Neural crest cell (in vitro differentiated cells): ENCODE measurements around the gene MLLT6. TPM values are rescaled to one million over a fixed set of nuclear protein-coding genes. Genes with fewer than 3 reads are reported as not detected.
A peak's percentile ranks its signal among the peaks of the same experiment; 100 is the strongest.

Experiments
- DNase-seq: peaks from one replicate; pipeline ENCODE4 v3.0.0; 2021; ENCODE audit warnings: low read depth, mixed read lengths, low spot score
- H3K27ac Mint-ChIP-seq: one replicate; pipeline ENCODE4 v1.8.0; 2021; ENCODE audit warnings: mild to moderate bottlenecking, mixed read lengths; ENCODE audit not compliant: unreplicated experiment
- H3K27me3 Mint-ChIP-seq: 2 replicates; pipeline ENCODE4 v1.8.0; 2021; ENCODE audit warnings: low read depth, mild to moderate bottlenecking, mixed read lengths
- H3K36me3 Mint-ChIP-seq: 2 replicates; pipeline ENCODE4 v1.8.0; 2021; ENCODE audit warnings: low read depth, mild to moderate bottlenecking, mixed read lengths
- H3K4me1 Mint-ChIP-seq: 2 replicates; pipeline ENCODE4 v1.8.0; 2021; ENCODE audit warnings: mixed read lengths
- H3K4me3 Mint-ChIP-seq: one replicate; pipeline ENCODE4 v1.8.0; 2021; ENCODE audit warnings: mild to moderate bottlenecking, mixed read lengths
- H3K9me3 Mint-ChIP-seq: 2 replicates; pipeline ENCODE4 v1.8.0; 2021; ENCODE audit warnings: mixed read lengths
- CTCF ChIP-seq: fragments of 200-600 bp; sonication (generic); conservative IDR thresholded peaks from 2 replicates; pipeline ENCODE4 v1.5.0; 2021; ENCODE audit warnings: antibody characterized with exemption, mild to moderate bottlenecking
- total RNA-seq: library from RNA; stranded (reverse); gene quantifications from 2 replicates; pipeline ENCODE4 v1.2.1, GENCODE V29; 2021

MLLT6 gene
- total RNA-seq, 1 donor from 2014 or later = 79.6 TPM

GRCh38 chr17:38674014-38674748 lies 30.9 kb upstream of the MLLT6 start:
- no peak overlapping the region for H3K4me3 Mint-ChIP-seq
- peaks cover 66% of the 10 kb centered on the region for H3K27me3 Mint-ChIP-seq
- DNase-seq = no peak
- peaks cover 26% of the 10 kb centered on the region for H3K4me1 Mint-ChIP-seq
- H3K27ac Mint-ChIP-seq = no peak overlapping the region
- H3K36me3 Mint-ChIP-seq = no peaks in the 10 kb centered on the region
- no peaks in the 10 kb centered on the region for H3K9me3 Mint-ChIP-seq
- TF ChIP-seq CTCF = peak; percentile 42

GRCh38 chr17:38674749-38675615 lies 30.1 kb upstream of the MLLT6 start, which contains the start of gene EPOP:
EPOP (minus strand) TSS chr17:38674957; CDS start chr17:38674495, 462 bp downstream.
- Mint-ChIP-seq H3K27me3 (peaks cover 58% of the 10 kb centered on the region), H3K4me1 (peaks cover 26% of the 10 kb centered on the region), H3K4me3 (peak within 1 kb of the TSS; percentile 60), H3K36me3 (no peaks in the 10 kb centered on the region), H3K27ac (no peak within 1 kb of the TSS), H3K9me3 (no peaks in the 10 kb centered on the region)
- DNase-seq = peak; percentile 76
- TF ChIP-seq CTCF = no peak

GRCh38 chr17:38676706-38677504 lies 28.2 kb upstream of the MLLT6 start:
- H3K27me3 Mint-ChIP-seq = peaks cover 39% of the 10 kb centered on the region
- H3K27ac Mint-ChIP-seq = no peak overlapping the region
- DNase-seq = peak; percentile 88
- TF ChIP-seq CTCF = peak; percentile 90
- H3K9me3 Mint-ChIP-seq = no peaks in the 10 kb centered on the region
- H3K4me1 Mint-ChIP-seq = peaks cover 15% of the 10 kb centered on the region
- no peaks in the 10 kb centered on the region for H3K36me3 Mint-ChIP-seq
- peak overlapping the region; percentile 67 for H3K4me3 Mint-ChIP-seq

GRCh38 chr17:38677819-38678218 lies 27.3 kb upstream of the MLLT6 start:
- Mint-ChIP-seq H3K27me3 (peaks cover 30% of the 10 kb centered on the region), H3K9me3 (no peaks in the 10 kb centered on the region), H3K36me3 (no peaks in the 10 kb centered on the region), H3K4me1 (peaks cover 7% of the 10 kb centered on the region), H3K4me3 (no peak overlapping the region), H3K27ac (no peak overlapping the region)
- no peak for DNase-seq
- TF ChIP-seq CTCF = no peak

- H3K27ac Mint-ChIP-seq = no peak overlapping the region
- no peaks in the 10 kb centered on the region for H3K4me1 Mint-ChIP-seq
- TF ChIP-seq CTCF = no peak
- no peak for DNase-seq
- no peak overlapping the region for H3K4me3 Mint-ChIP-seq
- peaks cover 18% of the 10 kb centered on the region for H3K27me3 Mint-ChIP-seq
- no peaks in the 10 kb centered on the region for H3K36me3 Mint-ChIP-seq
- H3K9me3 Mint-ChIP-seq = no peaks in the 10 kb centered on the region
Observed at GRCh38 chr17:38681096-38681495, 24.0 kb upstream of the MLLT6 start.
